ENCODE data around the gene HMOX1.

HMOX1 gene

DNA sequence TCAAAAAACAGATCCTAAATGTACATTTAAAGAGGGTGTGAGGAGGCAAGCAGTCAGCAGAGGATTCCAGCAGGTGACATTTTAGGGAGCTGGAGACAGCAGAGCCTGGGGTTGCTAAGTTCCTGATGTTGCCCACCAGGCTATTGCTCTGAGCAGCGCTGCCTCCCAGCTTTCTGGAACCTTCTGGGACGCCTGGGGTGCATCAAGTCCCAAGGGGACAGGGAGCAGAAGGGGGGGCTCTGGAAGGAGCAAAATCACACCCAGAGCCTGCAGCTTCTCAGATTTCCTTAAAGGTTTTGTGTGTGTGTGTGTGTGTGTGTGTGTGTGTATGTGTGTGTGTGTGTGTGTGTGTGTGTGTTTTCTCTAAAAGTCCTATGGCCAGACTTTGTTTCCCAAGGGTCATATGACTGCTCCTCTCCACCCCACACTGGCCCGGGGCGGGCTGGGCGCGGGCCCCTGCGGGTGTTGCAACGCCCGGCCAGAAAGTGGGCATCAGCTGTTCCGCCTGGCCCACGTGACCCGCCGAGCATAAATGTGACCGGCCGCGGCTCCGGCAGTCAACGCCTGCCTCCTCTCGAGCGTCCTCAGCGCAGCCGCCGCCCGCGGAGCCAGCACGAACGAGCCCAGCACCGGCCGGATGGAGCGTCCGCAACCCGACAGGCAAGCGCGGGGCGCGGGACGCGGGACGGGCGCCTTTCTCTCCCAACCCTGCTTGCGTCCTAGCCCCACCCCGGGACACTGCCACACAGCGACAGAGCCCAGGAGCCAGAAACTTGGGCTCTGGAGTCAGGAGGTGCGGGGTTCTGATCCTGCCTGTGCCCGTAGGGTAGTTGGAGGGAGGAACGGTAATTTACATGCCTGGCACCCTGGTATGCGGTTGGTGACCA, at the start of gene HMOX1:
Gene HMOX1, plus strand, starts transcription at position 560 of the 887 bp plus-strand sequence. Its CDS starts 78 bp downstream, at position 638.
- DNase-seq = peak; percentile 74

DNA sequence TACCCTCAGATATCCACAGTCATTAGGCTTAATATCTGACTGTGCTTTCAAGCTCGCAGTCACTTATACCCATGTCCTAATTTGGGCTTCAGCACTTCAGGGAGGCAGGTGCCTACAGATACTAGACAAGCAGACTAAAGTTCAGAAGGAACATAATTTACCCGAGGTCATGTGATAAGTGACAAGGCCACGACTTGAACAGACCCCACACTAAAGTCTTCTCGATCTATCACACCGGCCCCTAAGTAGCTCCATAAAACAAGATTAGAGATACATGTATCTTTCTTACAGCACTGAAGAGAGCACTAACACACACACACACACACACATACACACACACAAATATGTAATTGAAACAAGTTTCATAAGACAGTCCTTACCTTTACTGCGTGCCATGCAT, 48.6 kb upstream of the HMOX1 start:
- DNase-seq = no peak

DNA sequence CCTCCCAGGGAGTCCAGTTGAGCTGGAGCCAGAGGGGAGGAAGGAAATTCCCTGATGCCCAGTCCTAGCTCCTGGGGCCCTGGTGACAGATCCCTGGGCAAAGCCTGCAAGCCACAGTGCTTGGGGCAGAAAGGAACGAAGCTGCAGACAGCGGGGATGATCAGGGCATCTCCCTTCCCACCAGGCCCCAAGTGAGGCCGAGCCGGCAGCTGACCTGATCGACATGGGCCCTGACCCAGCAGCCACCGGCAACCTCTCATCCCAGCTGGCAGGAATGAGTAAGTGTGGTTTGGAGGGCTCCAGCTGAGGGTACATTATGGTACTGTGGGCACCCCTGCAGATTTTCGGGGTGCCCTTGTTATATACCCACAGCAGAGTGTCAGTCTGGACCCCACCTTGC, 47.7 kb upstream of the HMOX1 start:
- DNase-seq = no peak

DNA sequence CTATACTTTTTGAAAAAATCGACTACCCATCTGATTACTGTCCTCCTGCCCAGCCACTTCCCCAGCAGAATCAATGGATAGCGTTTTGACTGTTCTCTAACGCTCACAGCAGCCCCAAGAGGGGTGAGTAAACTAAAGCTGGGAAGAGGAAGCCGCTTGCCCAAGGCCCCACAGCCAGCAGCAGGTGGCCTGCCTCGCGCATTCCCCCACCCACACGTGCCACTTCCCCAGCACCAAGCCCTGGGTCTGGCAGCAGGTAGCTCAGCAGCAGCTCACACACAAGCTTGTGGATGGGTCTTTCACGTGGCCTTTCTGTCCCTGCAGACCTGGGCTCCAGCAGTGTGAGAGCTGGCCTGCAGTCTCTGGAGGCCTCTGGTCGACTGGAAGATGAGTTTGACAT, 46.9 kb upstream of the HMOX1 start:
- DNase-seq = peak; percentile 46

DNA sequence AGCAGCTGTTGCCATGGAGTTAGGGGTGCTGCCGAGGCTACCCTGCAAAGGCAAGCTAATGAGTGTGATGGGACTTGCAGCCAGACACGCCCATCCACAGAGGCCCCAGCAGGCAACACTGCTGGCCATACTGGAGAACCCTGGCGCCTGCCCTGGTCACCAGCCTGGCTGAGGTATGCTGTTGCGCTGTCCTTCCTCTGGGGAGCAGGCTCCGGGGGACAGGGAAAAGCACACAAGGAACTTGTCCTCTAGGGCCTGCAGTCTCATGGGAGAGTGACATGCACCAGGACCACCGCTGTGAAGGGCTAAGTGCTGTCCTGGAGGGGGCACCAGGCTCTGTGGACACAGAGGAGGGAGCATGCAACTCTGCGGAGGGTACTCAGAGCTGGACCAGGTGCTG, 45.4 kb upstream of the HMOX1 start:
- DNase-seq = no peak

DNA sequence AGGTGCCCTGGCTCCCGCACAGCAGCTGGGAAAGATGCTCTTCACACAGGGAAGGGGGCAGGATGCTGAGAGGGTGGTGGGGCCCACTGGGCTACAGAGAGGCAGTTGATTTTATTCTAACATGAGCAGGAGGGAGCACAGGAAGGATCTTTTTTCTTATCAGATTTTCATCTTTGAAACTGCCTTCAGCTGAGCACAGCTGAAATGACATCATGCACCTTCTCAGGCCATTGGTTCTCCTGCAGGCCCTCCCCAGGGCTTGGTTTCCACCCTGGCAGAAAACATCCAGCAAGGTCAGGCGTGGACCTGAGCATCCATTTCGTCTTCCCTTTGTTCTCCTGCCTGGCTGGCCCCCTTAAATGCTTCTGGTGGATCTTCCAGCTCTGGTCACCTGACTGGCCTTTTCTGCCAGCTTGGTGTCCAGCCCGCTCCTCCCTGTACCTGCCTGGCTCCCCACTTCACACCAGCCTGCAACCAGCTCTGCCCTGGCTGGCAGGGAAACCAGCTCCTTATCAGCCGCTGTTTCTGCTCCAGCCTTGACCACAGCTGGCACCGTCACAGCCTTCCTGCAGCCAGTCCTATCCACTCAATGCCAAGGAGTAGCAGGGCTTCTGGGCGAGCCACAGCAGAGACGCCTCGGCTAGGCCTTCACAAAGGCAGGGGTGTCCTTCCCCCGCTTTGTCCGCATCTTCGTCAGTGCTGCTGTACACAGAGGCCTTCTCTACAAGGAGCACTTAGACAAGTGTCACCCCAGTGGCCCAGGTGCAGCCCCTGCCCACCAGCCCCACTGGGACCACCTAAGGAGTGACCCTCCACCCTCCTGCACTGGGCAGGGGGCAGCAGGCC, 44.7 kb upstream of the HMOX1 start:
- DNase-seq = peak; percentile 46

DNA sequence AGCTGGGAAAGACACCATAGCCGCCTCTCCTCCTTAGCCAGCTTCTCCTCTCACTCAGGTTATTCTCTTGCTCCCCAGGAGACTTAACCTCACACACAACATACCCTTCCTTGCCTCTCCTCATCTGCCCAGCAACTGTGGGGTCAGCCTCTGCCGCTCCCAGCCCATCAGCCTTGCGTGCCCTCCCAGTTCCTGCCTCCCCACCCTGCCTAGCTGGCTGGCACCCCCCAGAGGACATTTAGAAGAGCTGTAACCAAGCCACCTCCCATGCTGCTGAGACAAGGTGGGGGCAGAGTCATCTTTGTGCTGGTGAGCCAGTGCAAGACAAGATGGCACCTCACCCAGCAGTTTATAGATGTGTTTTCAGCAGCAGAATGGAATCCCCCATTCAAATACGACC, 43.0 kb upstream of the HMOX1 start:
- DNase-seq = peak; percentile 41

DNA sequence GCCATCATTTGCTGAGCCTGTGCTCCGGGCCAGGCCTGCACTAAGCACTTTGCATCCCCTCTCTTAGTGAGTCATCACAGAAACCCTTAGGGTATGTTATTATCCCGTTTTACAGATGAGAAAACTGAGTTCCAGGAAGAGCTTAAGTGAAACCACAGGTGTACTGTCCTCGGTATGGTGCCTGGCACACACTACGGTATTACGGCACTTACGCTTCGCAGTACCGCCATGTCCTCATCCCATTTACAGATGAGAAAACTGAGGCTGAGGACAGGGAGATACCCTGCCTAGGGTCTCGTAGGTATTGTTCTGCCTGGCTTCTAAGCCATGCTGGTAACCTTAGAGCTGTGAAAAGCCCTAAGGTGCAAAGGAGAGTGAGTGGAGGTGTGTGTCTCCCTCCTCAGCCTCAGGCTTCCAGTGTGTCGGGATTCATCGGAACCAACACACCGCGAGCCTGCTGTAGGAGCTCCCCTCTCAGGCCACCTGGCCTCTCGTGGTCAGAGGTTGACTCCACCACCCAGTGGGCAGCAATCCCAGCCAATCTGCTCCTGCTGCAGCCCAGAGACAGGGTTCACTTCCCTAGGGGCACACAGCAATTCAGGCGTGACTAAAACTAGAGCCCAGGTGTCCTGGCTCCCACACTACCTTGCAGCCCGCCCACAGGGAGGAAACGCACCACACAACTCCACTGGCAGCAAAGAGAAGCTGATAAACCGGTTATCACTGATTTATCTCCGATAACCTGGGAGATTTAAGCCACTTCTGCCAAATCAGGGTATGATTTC, 39.6 kb upstream of the HMOX1 start:
- no peak for DNase-seq

DNA sequence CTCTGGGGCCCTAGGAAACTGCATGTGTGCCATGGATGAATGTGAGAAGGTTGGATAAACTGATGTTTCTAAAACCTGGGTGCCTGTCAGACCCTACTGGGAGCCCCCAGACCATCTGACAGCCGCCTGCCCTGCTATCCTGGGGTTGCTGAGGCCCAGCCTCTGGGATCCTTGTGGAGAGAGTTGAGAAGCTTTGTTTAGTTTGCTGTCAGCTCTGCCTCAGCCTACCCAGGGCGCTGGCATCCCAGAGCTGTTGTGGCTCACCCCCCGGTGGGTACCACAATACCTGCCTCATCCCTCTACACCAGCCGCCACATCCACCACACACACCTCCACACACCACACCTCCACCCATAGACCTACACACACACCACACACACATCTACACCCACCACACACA, 38.5 kb upstream of the HMOX1 start:
- DNase-seq = no peak

- DNase-seq = no peak
These were observed 37.0 kb upstream of the HMOX1 start for GRCh38 chr22:35343664-35344550.

DNA sequence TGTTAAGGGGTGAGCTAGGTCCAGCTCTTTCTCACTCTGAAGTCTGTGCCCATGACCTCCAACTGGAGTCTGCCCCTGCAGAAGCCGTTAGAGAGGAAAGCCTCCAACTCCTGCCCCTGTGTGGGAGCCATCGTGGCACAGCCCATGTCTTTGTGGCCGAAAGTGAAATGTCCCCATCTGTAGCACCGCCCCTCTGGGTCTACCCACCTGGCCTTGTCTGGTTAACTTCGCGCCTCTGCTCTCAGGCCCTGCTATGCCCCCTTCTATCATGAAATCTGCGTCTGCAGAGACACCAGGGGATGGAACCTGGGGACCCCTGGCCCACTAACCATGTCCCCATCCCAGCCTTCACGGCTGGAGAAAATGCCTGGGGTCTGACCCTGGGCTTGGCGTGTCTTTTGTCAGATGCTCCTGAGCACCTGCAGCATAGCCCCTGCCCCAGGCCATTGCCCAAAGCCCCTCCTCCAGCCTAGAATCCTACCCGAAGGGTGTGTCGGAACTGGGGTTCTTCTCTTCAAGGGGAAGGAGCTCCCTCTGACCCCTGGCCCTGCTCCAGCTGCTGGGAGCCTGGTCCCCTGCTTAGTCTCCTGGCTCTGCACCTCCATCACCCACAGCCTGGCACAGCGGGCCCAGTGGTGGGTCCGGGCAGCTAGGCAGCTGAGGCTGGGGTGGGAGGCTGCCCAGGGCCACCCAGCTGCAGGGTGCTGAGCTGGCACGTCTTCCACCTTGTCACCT, 35.8 kb upstream of the HMOX1 start:
- no peak for DNase-seq

GRCh38 chr22:35345808-35346505, 34.9 kb upstream of the HMOX1 start:
- DNase-seq = no peak

GRCh38 chr22:35346596-35347220, 34.2 kb upstream of the HMOX1 start:
- DNase-seq = no peak

- DNase-seq = no peak
These were observed 33.4 kb upstream of the HMOX1 start for GRCh38 chr22:35347462-35347861.

GRCh38 chr22:35348026-35348590, 32.8 kb upstream of the HMOX1 start:
- DNase-seq = no peak

DNA sequence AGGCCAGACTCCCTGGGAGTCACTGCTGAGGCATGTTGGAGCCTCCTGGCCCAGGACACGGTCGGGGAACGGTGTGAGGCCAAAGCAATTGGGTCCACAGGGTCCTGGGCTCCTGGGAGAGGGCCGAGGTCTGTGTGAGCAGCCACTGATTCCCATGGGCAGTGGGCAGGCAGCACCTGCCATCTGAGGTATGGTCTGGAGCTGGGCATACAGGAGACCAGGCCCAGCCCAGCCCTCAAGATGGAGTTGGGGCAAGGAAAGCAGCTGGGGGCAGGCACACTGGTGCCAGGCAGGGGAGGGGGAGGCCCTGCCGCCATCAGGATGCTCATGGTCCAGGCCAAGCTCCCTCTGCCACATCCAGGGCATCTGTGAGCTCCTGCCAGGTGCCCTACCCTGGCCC, 32.2 kb upstream of the HMOX1 start:
- DNase-seq = no peak

DNA sequence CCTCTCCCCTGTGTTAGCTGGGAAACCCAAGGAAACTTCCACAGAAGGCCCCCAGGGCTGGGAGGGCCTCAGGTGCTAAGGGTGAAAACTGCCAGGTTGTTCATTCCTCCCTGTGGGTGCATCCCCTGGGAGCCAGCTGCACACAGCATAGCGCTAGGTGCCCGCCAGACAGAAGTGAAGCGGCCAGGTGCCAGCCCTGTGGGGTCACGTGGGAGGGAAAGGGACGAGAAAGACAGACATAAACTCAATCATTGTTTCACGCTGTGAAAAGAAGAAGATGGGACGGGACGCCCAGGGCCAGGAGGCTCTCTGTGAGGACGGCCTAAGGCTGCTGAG, 31.6 kb upstream of the HMOX1 start:
- DNase-seq = no peak

DNA sequence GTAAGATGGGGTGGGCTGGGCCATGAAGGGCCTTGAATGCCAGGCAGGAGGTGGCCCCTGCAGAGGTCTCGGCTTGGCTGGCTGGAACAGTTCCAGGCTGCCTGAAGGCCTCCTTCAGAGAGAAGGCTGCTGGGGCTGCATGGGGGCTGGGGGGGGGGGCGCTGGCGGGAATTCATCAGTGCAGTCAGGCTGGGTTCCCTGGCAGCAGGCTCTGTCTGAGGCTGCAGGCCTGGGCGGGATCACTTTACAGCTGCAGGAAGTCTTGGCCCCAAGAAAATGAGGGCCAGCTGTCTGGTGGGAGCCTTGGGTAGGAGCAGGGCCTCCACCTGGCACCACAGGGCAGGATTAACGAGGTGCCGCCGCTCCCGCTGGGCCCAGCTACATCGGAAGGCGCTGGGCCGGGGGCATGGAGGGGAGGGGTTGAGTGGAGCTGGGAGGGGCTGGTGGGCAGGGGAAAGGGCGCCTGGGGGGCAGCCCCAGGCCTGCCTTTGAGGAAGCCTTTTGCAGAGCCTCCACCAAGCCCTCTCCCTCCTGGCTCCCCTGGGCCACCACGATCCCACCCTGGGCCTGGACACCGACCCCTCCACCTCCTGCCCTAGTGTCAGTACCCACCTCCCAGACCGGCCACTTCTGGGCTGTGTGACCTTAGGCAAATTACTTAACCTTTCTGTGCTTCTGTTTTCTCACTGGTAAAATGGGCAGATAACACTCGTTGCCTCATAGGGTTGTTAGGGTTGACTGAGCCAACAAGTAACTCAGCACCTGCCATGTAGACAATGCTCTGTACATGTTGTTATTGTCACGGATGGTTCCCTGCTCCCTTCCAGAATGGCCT, 31.0 kb upstream of the HMOX1 start:
- DNase-seq = no peak

Data from activated CD4-positive, alpha-beta T cell treated with anti-CD3 and anti-CD28 coated beads, Interleukin-2, Interleukin-6, amounts not matched to agents 100 ng/mL and 50 ng/mL, durations not matched to agents 16 hours and 8 hours (primary cell).